Left ventricle myocardium superior (tissue), 1 donor: Measurements from ENCODE around the gene CLCA2. TPM values are rescaled to one million over a fixed set of nuclear protein-coding genes. Genes with fewer than 3 reads are reported as not detected.

Experiments used
- ATAC-seq: fragments of 200-7000 bp; cut with Tn5 transposase; one replicate; pipeline ENCODE4 v1.9.1; 2020; ENCODE audit warnings: mild to moderate bottlenecking, moderate library complexity
- DNase-seq: peaks from one replicate; pipeline ENCODE4 v3.0.0-alpha.2; 2020
- intact Hi-C: fragments of 100-400 bp; cut with micrococcal nuclease; formaldehyde crosslinking; loops from one replicate; pipeline ENCODE4 v1.11.0; 2022
- long read RNA-seq: library from polyadenylated mRNA; unstranded; transcript quantifications from one replicate; pipeline ENCODE4 v2.0.0, GENCODE V29; 2021
- total RNA-seq: library from RNA; stranded (reverse); fragmentation: NEBNext Ultra II Directional; extraction: Animal tissue kit (Norgen Biotek cat#: 25700); gene quantifications from one replicate; pipeline ENCODE4 v1.2.1, GENCODE V29; 2021
- donor health status: DM: no; HTN: yes; CAD: no; lungs with severe emphysema.

Gene CLCA2
- not detected for total RNA-seq
- long read RNA-seq: 0 reads

GRCh38 chr1:86423873-86424272 is at the start of gene CLCA2:
TSS of gene CLCA2 (plus strand) at chr1:86424171. CDS start at chr1:86424248, 77 bp downstream.
- ATAC-seq (no peak), DNase-seq (no peak)
- intact Hi-C loops: no loop called here

GRCh38 chr1:86375688-86376087 is 48.3 kb upstream of the CLCA2 start:
- intact Hi-C loops: no loop called here
- ATAC-seq (no peak), DNase-seq (no peak)

GRCh38 chr1:86377341-86377740 is 46.6 kb upstream of the CLCA2 start:
- no peak for DNase-seq
- ATAC-seq: no peak
- intact Hi-C loops: no loop called here

GRCh38 chr1:86378813-86379212 is 45.2 kb upstream of the CLCA2 start:
- intact Hi-C loops: no loop called here

GRCh38 chr1:86380257-86380861 is 43.6 kb upstream of the CLCA2 start:
- DNase-seq (no peak), ATAC-seq (peak; percentile 63)
- intact Hi-C loops: loop anchor here (10.0 kb wide), 1 partner anchor 124 kb away; no protein-coding TSS in a partner anchor

More at GRCh38 chr1:86378813-86379212, 45.2 kb upstream of the CLCA2 start:
- ATAC-seq (no peak), DNase-seq (no peak)

GRCh38 chr1:86381223-86381622 is 42.7 kb upstream of the CLCA2 start:
- DNase-seq (no peak), ATAC-seq (no peak)
- intact Hi-C loops: loop anchor here (10.0 kb wide), 1 partner anchor 124 kb away; no protein-coding TSS in a partner anchor

- DNase-seq (no peak), ATAC-seq (no peak)
- intact Hi-C loops: loop anchor here (10.0 kb wide), 1 partner anchor 122 kb away; no protein-coding TSS in a partner anchor
Measured at GRCh38 chr1:86382878-86383277, 41.1 kb upstream of the CLCA2 start.

- no peak for DNase-seq
- ATAC-seq: no peak
- intact Hi-C loops: loop anchor here (10.0 kb wide), 1 partner anchor 117 kb away; no protein-coding TSS in a partner anchor
Measured at GRCh38 chr1:86387916-86388627, 35.9 kb upstream of the CLCA2 start.

- ATAC-seq (no peak), DNase-seq (no peak)
- intact Hi-C loops: loop anchor here (10.0 kb wide), 1 partner anchor 116 kb away; no protein-coding TSS in a partner anchor
Measured at GRCh38 chr1:86388777-86389176, 35.2 kb upstream of the CLCA2 start.

- ATAC-seq (no peak), DNase-seq (no peak)
- intact Hi-C loops: loop anchor here (10.0 kb wide), 1 partner anchor 115 kb away; no protein-coding TSS in a partner anchor
Measured at GRCh38 chr1:86389307-86389706, 34.7 kb upstream of the CLCA2 start.

- ATAC-seq: no peak
- intact Hi-C loops: no loop called here
Measured at GRCh38 chr1:86394416-86394815, 29.6 kb upstream of the CLCA2 start.

GRCh38 chr1:86395751-86396497 is 28.0 kb upstream of the CLCA2 start, which contains the start of gene ODF2L:
TSS of gene ODF2L (minus strand) at chr1:86396323. CDS start at chr1:86387027, 9,296 bp downstream.
- intact Hi-C loops: no loop called here
- ATAC-seq: peak; percentile 100
- peak; percentile 93 for DNase-seq

More at GRCh38 chr1:86394416-86394815, 29.6 kb upstream of the CLCA2 start:
- no peak for DNase-seq

GRCh38 chr1:86396498-86396890 is 27.5 kb upstream of the CLCA2 start:
- intact Hi-C loops: no loop called here
- ATAC-seq (no peak), DNase-seq (no peak)

- DNase-seq (no peak), ATAC-seq (no peak)
- intact Hi-C loops: no loop called here
Measured at GRCh38 chr1:86409416-86410021, 14.5 kb upstream of the CLCA2 start.

- DNase-seq (no peak), ATAC-seq (no peak)
- intact Hi-C loops: no loop called here
Measured at GRCh38 chr1:86410879-86411278, 13.1 kb upstream of the CLCA2 start.

- intact Hi-C loops: no loop called here
- DNase-seq: no peak
- no peak for ATAC-seq
Measured at GRCh38 chr1:86416343-86416742, 7.6 kb upstream of the CLCA2 start.

- ATAC-seq (peak; percentile 38), DNase-seq (no peak)
Measured at GRCh38 chr1:86419277-86419903, 4.6 kb upstream of the CLCA2 start.

GRCh38 chr1:86421601-86422280 is 2.2 kb upstream of the CLCA2 start:
- no peak for ATAC-seq

More at GRCh38 chr1:86419277-86419903, 4.6 kb upstream of the CLCA2 start:
- intact Hi-C loops: no loop called here

More at GRCh38 chr1:86421601-86422280, 2.2 kb upstream of the CLCA2 start:
- intact Hi-C loops: no loop called here
- no peak for DNase-seq
